WTC11 (cell line): ENCODE measurements around the gene SMURF1. TPM values are rescaled to one million over a fixed set of nuclear protein-coding genes. Genes with fewer than 3 reads are reported as not detected.

Experiments
- ATAC-seq: fragments of 200-7000 bp; cut with Tn5 transposase; 2 replicates; pipeline ENCODE4 v1.10.0; 2021; ENCODE audit warnings: mild to moderate bottlenecking, moderate library complexity
- CTCF ChIA-PET: fragments of 300-600 bp; sonication (Branson Sonifier 250); formaldehyde crosslinking; loops from one replicate; lab custom pipeline; 2021; ENCODE audit warnings: antibody characterized with exemption; lab: Charles Lee
- POLR2A ChIA-PET: fragments of 350-600 bp; sonication (Branson Sonifier 250); formaldehyde crosslinking; loops from one replicate; lab custom pipeline; 2021; ENCODE audit warnings: antibody characterized with exemption; lab: Charles Lee
- DNase-seq: peaks from one replicate; pipeline ENCODE4 v3.0.0; 2021; ENCODE audit warnings: low spot score
- H3K27ac Mint-ChIP-seq: 2 replicates; pipeline ENCODE4 v1.8.0; 2021; ENCODE audit warnings: mixed read lengths
- H3K27me3 Mint-ChIP-seq: 2 replicates; pipeline ENCODE4 v1.8.0; 2021; ENCODE audit warnings: low read depth, mild to moderate bottlenecking, moderate library complexity, mixed read lengths
- H3K36me3 Mint-ChIP-seq: 2 replicates; pipeline ENCODE4 v1.8.0; 2021; ENCODE audit warnings: mixed read lengths
- H3K4me1 Mint-ChIP-seq: 2 replicates; pipeline ENCODE4 v1.8.0; 2022; ENCODE audit warnings: mixed read lengths
- H3K4me3 Mint-ChIP-seq: 2 replicates; pipeline ENCODE4 v1.8.0; 2021; ENCODE audit warnings: mild to moderate bottlenecking, moderate library complexity, mixed read lengths
- H3K9me3 Mint-ChIP-seq: 2 replicates; pipeline ENCODE4 v1.8.0; 2021; ENCODE audit warnings: mixed read lengths
- ATF6 ChIP-seq: sonication (generic); formaldehyde crosslinking; IDR thresholded peaks from 2 replicates; pipeline ENCODE4 v1.8.1; 2023; ENCODE audit warnings: mild to moderate bottlenecking, missing genetic modification reagents
- CREB1 ChIP-seq: sonication (generic); formaldehyde crosslinking; IDR thresholded peaks from 2 replicates; pipeline ENCODE4 v1.8.0; 2023; ENCODE audit warnings: mild to moderate bottlenecking, missing genetic modification reagents
- EMX1 ChIP-seq: fragments of 250-450 bp; sonication (Bioruptor Pico); IDR thresholded peaks from 2 replicates; pipeline ENCODE4 v1.8.0; 2021; ENCODE audit warnings: mild to moderate bottlenecking
- ERG ChIP-seq: fragments of 250-450 bp; sonication (Bioruptor Pico); IDR thresholded peaks from 2 replicates; pipeline ENCODE4 v1.8.0; 2021; ENCODE audit warnings: mild to moderate bottlenecking
- IRF1 ChIP-seq: sonication (generic); formaldehyde crosslinking; IDR thresholded peaks from 2 replicates; pipeline ENCODE4 v1.8.0; 2023; ENCODE audit warnings: missing genetic modification reagents
- NFATC4 ChIP-seq: fragments of 250-450 bp; sonication (Bioruptor Pico); IDR thresholded peaks from 2 replicates; pipeline ENCODE4 v1.9.0; 2021; ENCODE audit warnings: mild to moderate bottlenecking
- RORB ChIP-seq: fragments of 250-450 bp; sonication (Bioruptor Pico); IDR thresholded peaks from 2 replicates; pipeline ENCODE4 v1.9.0; 2021; ENCODE audit warnings: mild to moderate bottlenecking
- SOX15 ChIP-seq: fragments of 250-450 bp; sonication (Bioruptor Pico); IDR thresholded peaks from 2 replicates; pipeline ENCODE4 v1.9.0; 2021; ENCODE audit warnings: mild to moderate bottlenecking
- SP1 ChIP-seq: sonication (generic); formaldehyde crosslinking; conservative IDR thresholded peaks from 2 replicates; pipeline ENCODE4 v1.8.1; 2022; ENCODE audit warnings: missing genetic modification reagents
- ZNF425 ChIP-seq: fragments of 250-450 bp; sonication (Bioruptor Pico); conservative IDR thresholded peaks from 2 replicates; pipeline ENCODE4 v1.9.0; 2021; ENCODE audit warnings: mild to moderate bottlenecking
- ZNF512 ChIP-seq: sonication (generic); formaldehyde crosslinking; IDR thresholded peaks from 2 replicates; pipeline ENCODE4 v1.8.1; 2022; ENCODE audit warnings: missing genetic modification reagents, borderline replicate concordance
- ZNF671 ChIP-seq: fragments of 250-450 bp; sonication (Bioruptor Pico); IDR thresholded peaks from 2 replicates; pipeline ENCODE4 v1.8.0; 2021; ENCODE audit warnings: mild to moderate bottlenecking
- total RNA-seq: library from RNA; stranded (reverse); gene quantifications from 3 replicates; pipeline ENCODE4 v1.2.3, GENCODE V29; 2021
- TF ChIP-seq, protein P1 (sequence below): sonication (generic); formaldehyde crosslinking; IDR thresholded peaks from 2 replicates; pipeline ENCODE4 v1.8.0; 2023; ENCODE audit warnings: missing genetic modification reagents, mild to moderate bottlenecking, borderline replicate concordance
- TF ChIP-seq, protein P2 (sequence below): sonication (generic); formaldehyde crosslinking; IDR thresholded peaks from 2 replicates; pipeline ENCODE4 v1.8.0; 2022; ENCODE audit warnings: mild to moderate bottlenecking, missing genetic modification reagents
- TF ChIP-seq, protein P3 (sequence below): sonication (generic); formaldehyde crosslinking; IDR thresholded peaks from 2 replicates; pipeline ENCODE4 v1.8.0; 2023; ENCODE audit warnings: mild to moderate bottlenecking, missing genetic modification reagents

SMURF1 gene
- total RNA-seq, 1 experiment from 2014 or later, result 23.2 TPM

GRCh38 chr7:99143853-99144672 is at the start of gene SMURF1 (continued):
- TF ChIP-seq, protein P1, sequence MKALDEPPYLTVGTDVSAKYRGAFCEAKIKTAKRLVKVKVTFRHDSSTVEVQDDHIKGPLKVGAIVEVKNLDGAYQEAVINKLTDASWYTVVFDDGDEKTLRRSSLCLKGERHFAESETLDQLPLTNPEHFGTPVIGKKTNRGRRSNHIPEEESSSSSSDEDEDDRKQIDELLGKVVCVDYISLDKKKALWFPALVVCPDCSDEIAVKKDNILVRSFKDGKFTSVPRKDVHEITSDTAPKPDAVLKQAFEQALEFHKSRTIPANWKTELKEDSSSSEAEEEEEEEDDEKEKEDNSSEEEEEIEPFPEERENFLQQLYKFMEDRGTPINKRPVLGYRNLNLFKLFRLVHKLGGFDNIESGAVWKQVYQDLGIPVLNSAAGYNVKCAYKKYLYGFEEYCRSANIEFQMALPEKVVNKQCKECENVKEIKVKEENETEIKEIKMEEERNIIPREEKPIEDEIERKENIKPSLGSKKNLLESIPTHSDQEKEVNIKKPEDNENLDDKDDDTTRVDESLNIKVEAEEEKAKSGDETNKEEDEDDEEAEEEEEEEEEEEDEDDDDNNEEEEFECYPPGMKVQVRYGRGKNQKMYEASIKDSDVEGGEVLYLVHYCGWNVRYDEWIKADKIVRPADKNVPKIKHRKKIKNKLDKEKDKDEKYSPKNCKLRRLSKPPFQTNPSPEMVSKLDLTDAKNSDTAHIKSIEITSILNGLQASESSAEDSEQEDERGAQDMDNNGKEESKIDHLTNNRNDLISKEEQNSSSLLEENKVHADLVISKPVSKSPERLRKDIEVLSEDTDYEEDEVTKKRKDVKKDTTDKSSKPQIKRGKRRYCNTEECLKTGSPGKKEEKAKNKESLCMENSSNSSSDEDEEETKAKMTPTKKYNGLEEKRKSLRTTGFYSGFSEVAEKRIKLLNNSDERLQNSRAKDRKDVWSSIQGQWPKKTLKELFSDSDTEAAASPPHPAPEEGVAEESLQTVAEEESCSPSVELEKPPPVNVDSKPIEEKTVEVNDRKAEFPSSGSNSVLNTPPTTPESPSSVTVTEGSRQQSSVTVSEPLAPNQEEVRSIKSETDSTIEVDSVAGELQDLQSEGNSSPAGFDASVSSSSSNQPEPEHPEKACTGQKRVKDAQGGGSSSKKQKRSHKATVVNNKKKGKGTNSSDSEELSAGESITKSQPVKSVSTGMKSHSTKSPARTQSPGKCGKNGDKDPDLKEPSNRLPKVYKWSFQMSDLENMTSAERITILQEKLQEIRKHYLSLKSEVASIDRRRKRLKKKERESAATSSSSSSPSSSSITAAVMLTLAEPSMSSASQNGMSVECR (CRISPR knock-in tag), result no peak
- no peak for TF ChIP-seq RORB
- TF ChIP-seq ZNF671, result no peak; the same call in 1 of the 2 replicates
- no peak for TF ChIP-seq IRF1 (CRISPR knock-in tag)
- TF ChIP-seq ERG, result no peak
- TF ChIP-seq, protein P2, sequence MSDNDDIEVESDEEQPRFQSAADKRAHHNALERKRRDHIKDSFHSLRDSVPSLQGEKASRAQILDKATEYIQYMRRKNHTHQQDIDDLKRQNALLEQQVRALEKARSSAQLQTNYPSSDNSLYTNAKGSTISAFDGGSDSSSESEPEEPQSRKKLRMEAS (CRISPR knock-in tag), result no peak
- TF ChIP-seq ZNF512 (CRISPR knock-in tag), result no peak
- peak; percentile 66 for TF ChIP-seq SP1 (CRISPR knock-in tag)
- TF ChIP-seq, protein P3, sequence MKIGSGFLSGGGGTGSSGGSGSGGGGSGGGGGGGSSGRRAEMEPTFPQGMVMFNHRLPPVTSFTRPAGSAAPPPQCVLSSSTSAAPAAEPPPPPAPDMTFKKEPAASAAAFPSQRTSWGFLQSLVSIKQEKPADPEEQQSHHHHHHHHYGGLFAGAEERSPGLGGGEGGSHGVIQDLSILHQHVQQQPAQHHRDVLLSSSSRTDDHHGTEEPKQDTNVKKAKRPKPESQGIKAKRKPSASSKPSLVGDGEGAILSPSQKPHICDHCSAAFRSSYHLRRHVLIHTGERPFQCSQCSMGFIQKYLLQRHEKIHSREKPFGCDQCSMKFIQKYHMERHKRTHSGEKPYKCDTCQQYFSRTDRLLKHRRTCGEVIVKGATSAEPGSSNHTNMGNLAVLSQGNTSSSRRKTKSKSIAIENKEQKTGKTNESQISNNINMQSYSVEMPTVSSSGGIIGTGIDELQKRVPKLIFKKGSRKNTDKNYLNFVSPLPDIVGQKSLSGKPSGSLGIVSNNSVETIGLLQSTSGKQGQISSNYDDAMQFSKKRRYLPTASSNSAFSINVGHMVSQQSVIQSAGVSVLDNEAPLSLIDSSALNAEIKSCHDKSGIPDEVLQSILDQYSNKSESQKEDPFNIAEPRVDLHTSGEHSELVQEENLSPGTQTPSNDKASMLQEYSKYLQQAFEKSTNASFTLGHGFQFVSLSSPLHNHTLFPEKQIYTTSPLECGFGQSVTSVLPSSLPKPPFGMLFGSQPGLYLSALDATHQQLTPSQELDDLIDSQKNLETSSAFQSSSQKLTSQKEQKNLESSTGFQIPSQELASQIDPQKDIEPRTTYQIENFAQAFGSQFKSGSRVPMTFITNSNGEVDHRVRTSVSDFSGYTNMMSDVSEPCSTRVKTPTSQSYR (CRISPR knock-in tag), result no peak
- no peak for TF ChIP-seq NFATC4

DNA sequence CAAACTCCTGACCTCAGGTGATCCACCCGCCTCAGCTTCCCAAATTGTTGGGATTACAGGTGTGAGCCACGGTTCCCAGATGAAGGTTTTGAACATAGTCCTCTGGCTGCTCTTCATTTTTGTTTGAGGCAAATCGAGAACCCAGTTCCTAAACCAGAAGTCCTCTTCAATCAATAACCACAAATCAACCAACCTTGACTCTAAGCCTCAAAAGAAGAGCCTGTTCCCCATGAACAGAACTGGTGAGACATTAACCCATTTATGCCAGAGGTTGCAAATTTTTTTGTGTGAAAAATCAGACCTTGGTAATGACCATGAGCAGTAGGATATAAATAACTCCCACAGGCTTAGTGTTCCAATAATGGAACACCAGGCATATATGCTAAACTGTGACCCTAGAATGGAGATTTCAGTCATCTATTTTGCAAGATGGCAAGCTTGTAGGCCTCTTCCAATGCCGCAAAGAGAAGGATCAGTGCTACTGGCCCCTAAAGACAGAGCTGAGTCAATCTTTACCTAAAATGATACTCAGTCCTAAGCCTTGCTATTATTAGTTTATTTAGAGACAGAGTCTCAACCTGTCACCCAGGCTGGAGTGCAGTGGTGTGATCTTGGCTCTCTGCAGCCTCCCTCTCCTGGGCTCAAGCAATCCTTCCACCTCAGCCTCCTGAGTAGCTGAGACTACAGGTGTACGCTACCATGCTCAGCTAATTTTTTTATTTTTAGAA is 48.1 kb upstream of the SMURF1 start:
- CTCF ChIA-PET, result no interaction called here
- ATAC-seq (no peak), DNase-seq (no peak)
- no peaks in the 10 kb centered on the region for H3K27me3 Mint-ChIP-seq
- POLR2A ChIA-PET, result no interaction called here
- peaks cover 12% of the 10 kb centered on the region for H3K4me1 Mint-ChIP-seq
- no peaks in the 10 kb centered on the region for H3K36me3 Mint-ChIP-seq
- TF ChIP-seq, protein P3 (CRISPR knock-in tag), result no peak
- no peak for TF ChIP-seq ATF6 (CRISPR knock-in tag)
- TF ChIP-seq SOX15 (CRISPR knock-in tag), result no peak
- TF ChIP-seq ZNF425, result no peak
- no peak for TF ChIP-seq EMX1 (CRISPR knock-in tag)
- no peak for TF ChIP-seq CREB1
- H3K9me3 Mint-ChIP-seq, result peaks cover 5% of the 10 kb centered on the region
- H3K27ac Mint-ChIP-seq, result no peak overlapping the region
- H3K4me3 Mint-ChIP-seq, result no peak overlapping the region
